ENCODE measurements around the gene ADGRB2.

- TF ChIP-seq, protein P1, sequence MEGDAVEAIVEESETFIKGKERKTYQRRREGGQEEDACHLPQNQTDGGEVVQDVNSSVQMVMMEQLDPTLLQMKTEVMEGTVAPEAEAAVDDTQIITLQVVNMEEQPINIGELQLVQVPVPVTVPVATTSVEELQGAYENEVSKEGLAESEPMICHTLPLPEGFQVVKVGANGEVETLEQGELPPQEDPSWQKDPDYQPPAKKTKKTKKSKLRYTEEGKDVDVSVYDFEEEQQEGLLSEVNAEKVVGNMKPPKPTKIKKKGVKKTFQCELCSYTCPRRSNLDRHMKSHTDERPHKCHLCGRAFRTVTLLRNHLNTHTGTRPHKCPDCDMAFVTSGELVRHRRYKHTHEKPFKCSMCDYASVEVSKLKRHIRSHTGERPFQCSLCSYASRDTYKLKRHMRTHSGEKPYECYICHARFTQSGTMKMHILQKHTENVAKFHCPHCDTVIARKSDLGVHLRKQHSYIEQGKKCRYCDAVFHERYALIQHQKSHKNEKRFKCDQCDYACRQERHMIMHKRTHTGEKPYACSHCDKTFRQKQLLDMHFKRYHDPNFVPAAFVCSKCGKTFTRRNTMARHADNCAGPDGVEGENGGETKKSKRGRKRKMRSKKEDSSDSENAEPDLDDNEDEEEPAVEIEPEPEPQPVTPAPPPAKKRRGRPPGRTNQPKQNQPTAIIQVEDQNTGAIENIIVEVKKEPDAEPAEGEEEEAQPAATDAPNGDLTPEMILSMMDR (IDR thresholded peaks at IDR 0.05): no peak
- TF ChIP-seq EP300 (IDR thresholded peaks at IDR 0.05) (no peak), POLR2A (IDR thresholded peaks at IDR 0.05) (no peak), POLR2AphosphoS5 (IDR thresholded peaks at IDR 0.05) (no peak)
Measured at GRCh38 chr1:31756578-31756977, 7.6 kb downstream of the ADGRB2 start.

Data from sigmoid colon (tissue), 4 donors.